GM21423 (cell line): Measurements from ENCODE around the gene APOBEC3B.
A peak's percentile ranks its signal among the peaks of the same experiment; 100 is the strongest.
"Not testable (repeated sequence)": the region's sequence is repeated elsewhere in the genome, so short reads cannot be mapped to it uniquely, and the experiment has no call there.

Experiments used
- ATAC-seq: cut with Tn5 transposase; IDR thresholded peaks from one replicate; pipeline ENCODE4 v1.9.1; 2021; ENCODE audit warnings: mild to moderate bottlenecking, moderate library complexity; ENCODE audit not compliant: unreplicated experiment

Gene APOBEC3B

DNA sequence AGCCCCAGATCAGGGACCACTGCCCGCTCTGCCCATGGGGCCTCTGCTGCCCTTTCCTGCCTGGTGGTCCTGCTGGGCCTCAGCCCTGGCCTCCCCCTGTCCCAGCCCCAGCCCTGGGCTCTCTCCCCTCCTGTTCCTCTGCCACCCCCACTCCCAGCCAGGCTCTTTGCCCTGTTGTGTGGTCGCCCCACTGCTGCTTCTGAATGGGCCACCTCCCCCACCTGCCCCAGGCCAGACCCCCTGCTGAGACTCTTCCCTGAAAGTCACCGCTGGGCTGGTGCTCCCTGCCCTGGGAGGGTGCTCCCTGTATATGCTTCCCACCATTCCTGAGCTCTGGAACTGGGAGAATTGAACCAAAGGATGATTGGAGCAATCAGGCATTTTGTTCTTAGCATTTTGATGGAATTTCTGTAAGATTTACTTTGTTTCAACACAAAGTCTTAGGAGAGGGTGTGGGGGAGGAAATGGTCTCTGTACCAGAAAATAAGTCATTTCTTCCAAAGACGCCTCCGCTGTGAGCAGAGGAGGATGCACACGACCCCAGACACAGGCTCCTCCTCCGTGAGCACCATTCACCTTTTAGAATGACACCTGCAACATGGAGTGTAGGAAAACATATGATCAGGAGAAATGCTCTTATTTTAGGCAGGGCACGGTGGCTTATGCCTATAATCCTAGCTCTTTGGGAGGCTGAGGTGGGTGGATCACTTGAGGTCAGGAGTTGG is 5.2 kb downstream of the APOBEC3B start:
- ATAC-seq, result no peak

DNA sequence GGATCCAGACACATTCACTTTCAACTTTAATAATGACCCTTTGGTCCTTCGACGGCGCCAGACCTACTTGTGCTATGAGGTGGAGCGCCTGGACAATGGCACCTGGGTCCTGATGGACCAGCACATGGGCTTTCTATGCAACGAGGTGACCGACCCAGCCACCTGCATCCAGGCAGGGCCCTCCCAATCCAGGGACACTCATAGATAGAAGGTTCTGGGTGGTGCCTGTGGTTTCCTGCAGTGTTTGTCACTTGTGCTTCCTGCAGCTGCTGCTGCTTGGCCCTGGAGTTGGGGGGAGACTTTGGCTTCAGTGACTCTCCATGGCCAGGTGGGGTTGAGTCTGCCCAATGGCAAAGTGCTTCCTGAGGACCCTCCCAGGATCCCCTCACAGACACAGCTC is 7.3 kb downstream of the APOBEC3B start:
- no peak for ATAC-seq

DNA sequence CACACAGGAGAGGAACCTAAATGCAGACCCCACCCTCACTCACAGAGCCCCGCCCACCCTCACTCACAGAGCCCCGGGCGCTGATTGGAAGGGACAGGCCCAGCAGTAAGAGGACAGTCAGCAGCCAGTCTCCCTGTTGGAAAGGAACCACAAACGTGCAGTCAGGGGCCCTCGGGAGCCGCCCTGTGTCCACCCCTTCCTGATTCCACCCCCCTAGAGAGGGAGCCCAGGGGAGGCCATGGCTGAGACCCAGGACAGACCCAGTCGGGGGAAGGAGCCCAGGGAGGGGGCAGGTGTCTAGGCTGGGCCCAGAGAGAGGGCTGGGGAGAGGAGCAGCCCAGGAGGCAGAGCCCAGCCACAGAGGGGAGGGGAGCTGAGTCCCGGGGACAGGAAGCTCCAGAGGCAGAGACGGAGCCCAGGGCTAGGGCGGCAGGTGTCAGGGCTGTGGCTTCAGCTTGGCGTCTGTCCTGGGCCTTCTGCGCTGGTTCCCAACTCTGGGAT is 10.8 kb downstream of the APOBEC3B start:
- not testable (repeated sequence) for ATAC-seq

DNA sequence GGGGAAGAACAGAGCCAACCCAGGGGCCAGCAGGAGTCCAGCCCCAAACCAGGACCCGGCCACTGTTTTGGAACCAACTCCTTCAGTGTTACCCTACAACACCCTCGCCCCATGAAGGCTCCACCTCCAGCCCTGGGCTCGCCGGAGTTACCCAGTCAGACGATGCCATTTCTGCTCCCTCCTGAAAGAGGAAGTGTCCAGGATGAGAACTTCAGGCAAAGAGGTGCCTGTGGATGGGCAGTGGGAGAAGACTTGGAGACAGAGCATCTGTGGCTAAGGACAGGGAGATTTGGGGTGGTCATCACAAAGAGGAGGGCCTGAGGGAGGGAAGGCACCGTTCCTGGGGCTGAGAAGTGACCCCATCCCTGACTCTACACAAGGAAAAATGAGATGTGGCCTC is 14.0 kb downstream of the APOBEC3B start:
- ATAC-seq, result no peak

DNA sequence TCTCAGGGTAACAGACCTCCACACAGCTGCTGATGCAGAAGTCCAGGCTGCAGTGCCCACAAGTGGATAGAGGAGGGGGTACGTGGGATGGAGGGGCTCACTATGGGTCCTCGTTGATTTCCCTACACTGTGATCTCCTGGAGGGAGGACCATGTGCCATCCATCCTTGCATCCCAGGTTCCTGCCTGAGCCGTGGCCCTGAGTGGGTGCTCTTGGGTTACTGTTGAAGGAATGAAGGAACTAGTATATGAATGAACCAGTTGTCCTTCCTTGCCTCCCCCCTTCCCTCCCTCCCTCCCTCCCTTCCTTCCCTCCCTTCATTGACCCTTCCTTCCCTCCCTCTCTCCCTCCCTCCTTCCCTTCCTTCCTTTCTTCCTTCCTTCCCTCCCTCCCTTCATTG is 15.4 kb downstream of the APOBEC3B start:
- ATAC-seq, result no peak

DNA sequence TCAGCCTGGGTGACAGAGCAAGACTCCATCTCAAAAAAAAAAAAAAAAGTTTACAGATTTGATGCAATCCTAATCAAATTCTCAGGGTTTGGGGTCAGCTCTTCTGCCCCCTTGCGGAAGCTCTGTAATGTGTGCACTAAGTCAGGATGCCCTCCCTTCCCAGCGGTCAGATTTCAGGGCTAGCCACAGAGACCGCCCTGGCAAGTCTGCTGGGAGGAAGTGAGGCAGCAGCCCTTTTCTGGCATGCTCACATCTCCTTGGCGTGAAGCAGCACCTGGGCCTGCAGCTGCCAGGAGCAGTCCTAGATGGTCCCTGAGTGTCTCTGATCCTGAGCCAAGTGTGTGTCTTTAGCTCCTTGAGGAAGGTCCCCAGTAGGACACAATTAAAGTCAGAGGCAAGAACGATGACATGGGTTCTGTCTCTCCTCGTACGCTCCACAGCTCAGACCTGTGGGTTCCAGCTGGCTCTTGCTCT is 21.1 kb downstream of the APOBEC3B start:
- ATAC-seq, result peak; percentile 74

DNA sequence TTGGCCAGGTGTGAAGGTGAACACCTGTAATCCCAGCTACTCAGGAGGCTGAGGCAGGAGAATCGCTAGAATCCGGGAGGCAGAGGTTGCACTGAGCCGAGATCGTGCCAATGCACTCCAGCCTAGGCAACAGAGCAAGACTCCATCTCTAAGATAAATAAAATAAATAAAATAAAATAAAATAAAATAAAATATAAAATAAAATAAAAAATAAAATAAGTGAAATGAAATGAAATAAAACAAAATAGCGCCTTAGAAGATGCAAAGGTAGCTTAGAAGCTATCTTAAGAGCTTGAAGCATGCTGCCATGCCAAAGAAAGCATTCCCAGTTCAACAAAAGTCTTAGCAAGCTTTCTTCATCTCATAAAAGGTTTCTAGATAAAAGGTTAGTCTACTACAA is 25.0 kb downstream of the APOBEC3B start:
- ATAC-seq, result no peak

DNA sequence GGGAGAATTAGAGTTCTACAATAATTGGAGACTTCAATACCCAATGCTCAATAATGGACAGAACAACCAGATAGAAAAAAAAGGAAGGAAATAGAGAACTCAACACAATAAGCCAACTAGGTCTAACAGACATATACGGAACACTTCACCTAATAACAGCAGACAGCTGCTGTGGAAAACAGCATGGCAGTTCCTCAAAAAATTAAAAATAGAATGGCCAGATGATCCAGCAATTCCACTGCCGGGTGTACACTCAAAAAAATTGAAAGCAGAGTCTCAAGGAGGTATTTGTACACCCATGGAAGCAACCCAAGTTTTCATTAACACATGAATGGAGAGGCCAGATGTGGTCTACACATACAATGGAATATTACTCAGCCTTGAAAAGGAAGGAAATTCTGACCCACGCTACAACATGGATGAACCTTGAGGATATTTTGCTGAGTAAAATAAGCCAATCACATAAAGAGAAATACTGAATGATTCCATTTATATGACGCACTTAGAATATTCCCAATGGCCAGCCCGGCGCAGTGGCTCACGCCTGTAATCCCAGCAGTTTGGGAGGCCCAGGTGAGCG is 26.2 kb downstream of the APOBEC3B start:
- not testable (repeated sequence) for ATAC-seq

DNA sequence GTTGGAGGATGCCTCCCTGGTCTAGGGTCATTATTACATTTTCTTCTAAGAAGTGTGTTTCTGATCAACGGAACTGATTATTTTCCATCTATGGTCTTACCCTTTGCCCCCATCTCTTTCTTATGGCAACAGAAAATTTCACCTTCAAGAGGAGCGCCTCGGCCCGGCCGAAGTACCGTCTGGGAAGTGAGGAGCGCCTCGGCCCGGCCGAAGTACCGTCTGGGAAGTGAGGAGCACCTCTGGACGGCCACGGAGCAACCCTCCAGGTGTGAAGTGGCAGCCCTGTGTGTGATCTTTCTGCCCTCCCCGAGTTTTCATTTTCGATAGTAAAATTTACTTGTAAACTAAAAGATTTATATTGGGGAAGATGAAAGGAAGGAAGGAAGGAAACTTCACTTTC is 28.8 kb downstream of the APOBEC3B start:
- ATAC-seq, result no peak

DNA sequence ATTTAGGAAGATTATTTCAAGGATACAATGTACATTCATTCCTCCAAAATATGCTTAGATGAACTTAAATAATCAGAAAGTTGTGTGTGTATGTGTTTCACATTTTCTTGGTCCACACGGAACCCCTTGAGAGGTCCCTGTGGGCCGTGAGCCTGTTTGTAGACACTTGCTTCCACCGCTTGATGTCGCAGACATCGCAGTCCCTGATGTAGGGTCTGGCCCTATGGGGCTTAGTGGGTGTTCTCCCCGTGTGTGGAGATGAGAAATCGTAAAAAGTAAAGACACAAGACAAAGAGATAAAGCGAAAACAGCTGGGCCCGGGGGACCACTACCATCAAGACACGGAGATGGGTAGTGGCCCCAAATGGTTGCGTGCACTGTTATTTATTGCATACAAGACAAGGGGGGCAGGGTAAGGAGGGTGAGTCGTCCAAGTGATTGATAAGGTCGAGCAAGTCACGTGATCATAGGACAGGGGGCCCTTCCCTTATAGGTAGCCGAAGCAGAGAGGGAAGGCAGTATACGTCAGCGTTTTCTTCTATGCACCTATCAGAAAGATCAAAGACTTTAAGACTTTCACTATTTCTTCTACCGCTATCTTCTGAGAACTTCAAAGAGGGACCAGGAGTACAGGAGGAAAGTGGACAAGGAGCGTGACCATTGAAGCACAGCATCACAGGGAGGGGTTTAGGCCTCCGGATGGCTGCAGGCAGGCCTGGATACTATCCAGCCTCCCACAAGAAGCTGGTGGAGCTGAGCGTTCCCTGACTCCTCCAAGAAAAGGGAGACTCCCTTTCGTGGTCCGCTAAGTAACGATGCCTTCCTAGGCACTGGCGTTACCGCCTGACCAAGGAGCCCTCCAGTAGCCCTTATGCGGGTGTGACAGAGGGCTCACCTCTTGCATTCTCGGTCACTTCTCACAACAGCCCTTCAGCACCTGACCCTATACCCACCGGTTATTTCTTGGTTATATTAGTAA is 30.7 kb downstream of the APOBEC3B start:
- ATAC-seq, result no peak

DNA sequence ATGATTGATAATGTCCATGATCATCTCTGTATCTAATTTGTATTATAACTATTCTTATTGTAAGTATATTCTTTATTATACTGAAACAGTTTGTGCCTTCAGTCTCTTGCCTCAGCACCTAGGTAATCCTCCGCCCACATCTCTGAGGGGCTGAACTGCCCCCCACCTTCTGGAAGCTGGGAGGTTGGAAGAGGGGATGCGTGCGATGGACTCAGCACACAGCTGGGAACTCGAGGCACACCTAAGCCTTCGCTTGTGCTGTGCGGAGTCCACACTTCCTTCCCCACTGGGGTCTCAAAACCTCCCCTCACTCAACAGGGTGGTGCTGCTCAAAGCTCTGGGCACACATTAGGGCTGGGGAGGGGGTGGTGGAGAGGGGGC is 31.4 kb downstream of the APOBEC3B start:
- ATAC-seq, result peak; percentile 22

DNA sequence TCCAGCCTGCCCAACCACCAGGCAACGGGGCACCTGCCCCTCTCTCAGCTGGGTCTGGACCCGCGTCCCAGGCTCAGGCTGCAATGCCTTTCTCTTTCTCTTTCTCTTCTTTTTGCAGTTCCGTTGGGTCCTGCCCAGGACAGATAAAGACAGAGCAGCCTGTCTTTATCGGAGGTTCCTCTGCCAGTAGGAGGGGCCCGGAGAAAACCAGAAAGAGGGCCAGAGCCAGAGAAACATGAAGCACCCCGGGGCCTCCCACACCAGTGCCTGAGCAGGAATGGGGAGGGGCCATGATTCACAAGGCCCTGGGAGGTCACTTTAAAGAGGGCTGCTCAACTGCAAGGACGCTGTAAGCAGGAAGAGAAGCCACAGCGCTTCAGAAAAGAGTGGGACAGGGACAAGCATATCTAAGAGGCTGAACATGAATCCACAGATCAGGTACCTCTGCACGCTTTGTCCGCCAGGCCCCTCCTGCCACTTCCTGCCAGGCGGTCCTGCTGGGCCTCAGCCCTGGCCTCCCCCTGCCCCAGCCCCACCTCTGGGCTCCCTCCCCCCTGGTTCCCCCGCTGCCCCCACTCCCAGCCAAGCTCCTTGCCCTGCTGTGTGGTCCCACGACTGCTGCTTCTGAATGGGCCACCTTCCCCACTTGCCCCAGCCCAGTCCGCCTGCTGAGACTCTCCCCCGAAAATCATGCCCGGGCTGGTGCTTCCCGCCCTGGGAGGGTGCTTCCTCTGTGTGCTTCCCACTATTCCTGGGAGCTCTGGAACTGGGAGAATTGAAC is 32.0 kb downstream of the APOBEC3B start, which contains the start of gene APOBEC3C:
APOBEC3C (plus strand) TSS at position 316 of the 781 bp plus-strand sequence; CDS start at position 422, 106 bp downstream.
- peak; percentile 82 for ATAC-seq

DNA sequence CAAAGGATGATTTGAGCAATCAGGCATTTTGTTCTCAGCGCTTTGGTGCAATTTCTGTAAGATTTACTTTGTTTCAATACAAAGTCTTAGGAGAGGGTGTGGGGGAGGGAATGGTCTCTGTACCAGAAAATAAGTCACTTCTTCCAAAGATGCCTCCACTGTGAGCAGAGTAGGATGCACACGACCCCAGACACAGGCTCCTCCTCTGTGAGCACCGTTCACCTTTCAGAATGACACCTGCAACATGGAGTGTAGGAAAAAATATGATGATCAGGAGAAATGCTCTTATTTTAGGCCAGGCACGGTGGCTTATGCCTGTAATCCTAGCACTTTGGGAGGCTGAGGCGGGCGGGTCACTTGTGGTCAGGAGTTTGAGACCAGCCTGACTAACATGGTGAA is 32.6 kb downstream of the APOBEC3B start:
- not testable (repeated sequence) for ATAC-seq

DNA sequence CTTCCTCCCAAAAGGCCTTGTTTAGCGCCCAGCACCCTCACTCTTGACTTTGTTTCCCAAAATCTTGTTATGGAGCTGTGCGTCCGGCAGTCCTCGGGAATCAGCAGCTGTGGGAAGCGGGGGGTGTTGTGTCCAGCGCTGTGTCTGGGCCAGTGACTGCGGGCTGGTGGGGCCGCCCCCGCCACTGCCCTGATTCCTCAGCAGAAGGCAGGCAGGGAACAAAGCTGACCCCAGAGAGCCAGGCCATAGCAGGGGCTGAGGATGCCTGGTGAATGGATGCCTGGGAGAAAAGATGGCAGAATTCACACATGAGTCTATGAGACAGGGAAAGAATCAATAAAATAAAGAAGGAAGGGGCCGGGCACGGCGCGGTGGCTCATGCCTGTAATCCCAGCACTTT is 34.4 kb downstream of the APOBEC3B start:
- no peak for ATAC-seq

DNA sequence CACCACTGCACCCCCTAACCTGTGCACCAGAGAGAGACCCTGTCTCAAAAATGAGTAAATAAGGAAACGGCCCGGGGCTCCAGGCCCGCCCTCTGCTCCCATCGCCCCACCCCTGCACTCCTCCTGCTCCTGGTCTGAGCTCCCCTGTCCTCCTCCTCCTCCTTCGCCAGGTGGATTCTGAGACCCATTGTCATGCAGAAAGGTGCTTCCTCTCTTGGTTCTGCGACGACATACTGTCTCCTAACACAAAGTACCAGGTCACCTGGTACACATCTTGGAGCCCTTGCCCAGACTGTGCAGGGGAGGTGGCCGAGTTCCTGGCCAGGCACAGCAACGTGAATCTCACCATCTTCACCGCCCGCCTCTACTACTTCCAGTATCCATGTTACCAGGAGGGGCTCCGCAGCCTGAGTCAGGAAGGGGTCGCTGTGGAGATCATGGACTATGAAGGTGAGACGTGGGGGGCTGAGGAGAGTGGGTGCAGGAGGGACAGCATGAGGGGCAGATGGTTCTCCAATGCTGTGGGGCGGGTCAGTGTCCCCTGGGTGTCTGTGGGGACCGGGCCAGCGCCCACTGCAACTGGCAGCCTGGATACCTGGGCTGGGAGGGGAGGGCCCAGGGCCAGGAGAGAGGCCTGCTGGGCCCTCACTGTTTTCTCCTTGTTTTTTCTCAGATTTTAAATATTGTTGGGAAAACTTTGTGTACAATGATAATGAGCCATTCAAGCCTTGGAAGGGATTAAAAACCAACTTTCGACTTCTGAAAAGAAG is 35.6 kb downstream of the APOBEC3B start:
- ATAC-seq, result no peak

DNA sequence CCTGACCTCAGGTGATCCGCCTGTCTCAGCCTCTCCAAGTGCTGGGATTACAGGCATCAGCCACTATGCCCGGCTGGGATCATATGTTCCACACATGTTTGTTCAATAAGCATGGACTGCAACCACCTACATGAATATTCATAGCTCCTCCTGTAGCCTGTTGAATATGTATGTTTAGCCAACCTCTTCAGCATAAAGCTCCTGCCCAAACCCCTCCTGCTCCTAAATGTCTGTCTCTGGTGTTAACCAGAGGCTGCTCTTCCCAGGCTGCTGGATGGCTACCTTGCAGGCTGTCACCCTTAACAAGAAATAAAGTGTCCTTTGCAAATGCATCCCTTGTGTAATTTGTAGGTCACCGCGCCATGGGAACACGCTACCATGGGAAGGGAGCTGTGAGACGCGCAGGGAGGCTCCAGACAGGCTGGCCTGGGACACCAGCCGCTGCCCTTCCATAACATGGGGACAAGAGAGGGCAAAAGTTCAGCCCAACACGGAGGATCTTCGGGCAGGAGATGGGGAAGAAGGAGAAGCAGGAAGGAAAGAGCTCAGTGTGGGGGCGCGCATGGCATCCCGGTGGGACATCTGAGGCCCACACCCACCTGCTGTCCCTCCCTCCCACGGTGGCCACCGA is 38.0 kb downstream of the APOBEC3B start:
- not testable (repeated sequence) for ATAC-seq

DNA sequence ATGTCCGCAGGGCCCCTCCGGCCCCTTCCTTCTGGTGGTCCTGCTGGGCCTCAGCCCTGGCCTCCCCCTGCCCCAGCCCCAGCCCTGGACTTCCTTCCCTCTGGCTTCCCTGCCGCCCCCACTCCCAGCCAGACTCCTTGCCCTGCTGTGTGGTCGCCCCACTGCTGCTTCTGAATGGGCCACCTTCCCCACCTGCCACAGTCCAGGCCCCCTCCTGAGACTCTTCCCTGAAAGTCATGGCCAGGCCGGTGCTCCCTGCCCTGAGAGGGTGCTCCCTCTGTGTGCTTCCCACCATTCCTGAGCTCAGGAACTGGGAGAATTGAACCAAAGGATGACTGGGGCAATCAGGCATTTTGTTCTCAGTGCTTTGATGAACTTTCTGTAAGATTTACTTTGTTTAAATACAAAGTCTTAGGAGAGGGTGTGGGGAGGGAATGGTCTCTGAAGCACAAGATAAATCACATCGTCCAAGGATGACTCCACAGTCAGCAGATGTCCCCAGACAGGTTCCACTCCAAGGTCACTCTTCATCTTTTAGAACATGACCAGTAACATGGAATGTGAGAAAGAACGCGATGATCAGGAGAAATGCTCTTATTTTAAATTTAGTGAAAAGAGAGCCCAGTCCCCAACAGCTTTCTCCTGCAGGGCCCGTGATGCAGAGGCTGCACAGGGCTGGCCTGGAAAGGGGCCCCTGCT is 39.6 kb downstream of the APOBEC3B start:
- no peak for ATAC-seq

DNA sequence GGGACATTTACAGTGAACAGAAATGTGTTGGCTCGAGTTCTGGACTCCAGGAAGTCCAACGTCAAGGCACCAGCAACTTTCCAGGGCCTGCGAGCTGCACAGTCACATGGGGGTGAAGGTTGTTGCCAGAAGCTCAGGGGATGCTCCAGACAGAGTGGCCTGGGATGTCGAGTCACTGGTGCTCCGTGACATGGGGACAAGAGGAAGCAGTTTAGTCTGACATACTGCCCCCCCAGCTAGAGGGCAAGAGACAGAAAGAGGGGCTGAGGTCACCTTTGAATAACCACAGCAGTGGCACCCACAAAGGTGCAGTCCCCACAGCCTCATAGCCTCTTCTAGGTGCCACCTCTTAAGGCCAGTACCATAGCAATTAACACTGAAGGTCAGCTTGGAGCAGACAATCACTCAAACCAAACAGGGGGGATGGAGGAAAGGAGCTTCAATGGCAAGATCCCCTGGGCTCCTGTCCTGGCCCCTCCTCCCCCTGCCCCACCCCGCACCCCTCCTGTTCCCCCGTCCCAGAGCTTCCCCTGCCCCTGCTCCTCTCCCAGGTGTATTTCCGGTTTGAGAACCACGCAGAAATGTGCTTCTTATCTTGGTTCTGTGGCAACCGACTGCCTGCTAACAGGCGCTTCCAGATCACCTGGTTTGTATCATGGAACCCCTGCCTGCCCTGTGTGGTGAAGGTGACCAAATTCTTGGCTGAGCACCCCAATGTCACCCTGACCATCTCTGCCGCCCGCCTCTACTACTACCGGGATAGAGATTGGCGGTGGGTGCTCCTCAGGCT is 42.6 kb downstream of the APOBEC3B start:
- no peak for ATAC-seq
